PC-3 (cell line): ENCODE results near the gene IGF2BP2. TPM values are rescaled to one million over a fixed set of nuclear protein-coding genes. Genes with fewer than 3 reads are reported as not detected.

Experiments
- ATAC-seq: fragments of 200-7000 bp; cut with Tn5 transposase; 2 replicates; pipeline ENCODE4 v1.9.1; 2020; ENCODE audit warnings: mild to moderate bottlenecking, moderate library complexity
- BruUV-seq: library from RNA; stranded (reverse); fragments of 400-500 nt; replicated peaks from 2 replicates; lab custom pipeline; 2021; lab: Mats Ljungman, UMichigan
- CTCF ChIA-PET: fragments of 300-600 bp; sonication (Branson Sonifier 250); formaldehyde crosslinking; loops from one replicate; lab custom pipeline; 2022; ENCODE audit warnings: antibody characterized with exemption; lab: Charles Lee
- POLR2A ChIA-PET: fragments of 300-600 bp; sonication (Branson Sonifier 250); formaldehyde crosslinking; loops from one replicate; lab custom pipeline; 2022; ENCODE audit warnings: antibody characterized with exemption; ENCODE audit not compliant: unreplicated experiment; lab: Charles Lee
- DNase-seq: peaks from one replicate; pipeline ENCODE4 v3.0.0-alpha.2; 2015
- H2AFZ ChIP-seq: fragments of 300-600 bp; sonication (generic); 2 replicates; pipeline ENCODE4 v1.6.0; 2016; ENCODE audit warnings: antibody characterized with exemption, low read length
- H3F3A ChIP-seq: fragments of 300-600 bp; sonication (generic); one replicate; pipeline ENCODE4 v1.6.0; 2017; ENCODE audit warnings: antibody characterized with exemption, low read length, control low read depth, mild to moderate bottlenecking; ENCODE audit not compliant: unreplicated experiment
- H3K27ac ChIP-seq: fragments of 300-600 bp; sonication (generic); 2 replicates; pipeline ENCODE4 v1.5.1; 2016; ENCODE audit warnings: mild to moderate bottlenecking, low read length
- H3K27me3 ChIP-seq: fragments of 300-600 bp; sonication (generic); 2 replicates; pipeline ENCODE4 v1.6.1; 2016; ENCODE audit warnings: low read length, mixed read lengths
- H3K36me3 ChIP-seq: fragments of 300-600 bp; sonication (generic); 2 replicates; pipeline ENCODE4 v1.6.1; 2016; ENCODE audit warnings: low read depth, mixed run types, low read length, mixed read lengths
- H3K4me1 ChIP-seq: fragments of 300-600 bp; sonication (generic); 2 replicates; pipeline ENCODE4 v1.5.1; 2016; ENCODE audit warnings: low read length; ENCODE audit not compliant: insufficient read depth
- H3K4me2 ChIP-seq: fragments of 300-600 bp; sonication (generic); 2 replicates; pipeline ENCODE4 v1.6.0; 2016; ENCODE audit warnings: low read length
- H3K4me3 ChIP-seq: fragments of 300-600 bp; sonication (generic); 2 replicates; pipeline ENCODE4 v1.5.1; 2016; ENCODE audit warnings: mild to moderate bottlenecking, low read length, mixed read lengths
- H3K79me2 ChIP-seq: fragments of 300-600 bp; sonication (generic); 2 replicates; pipeline ENCODE4 v1.6.1; 2017; ENCODE audit warnings: low read length, mixed read lengths
- H3K9ac ChIP-seq: fragments of 300-600 bp; sonication (generic); 2 replicates; pipeline ENCODE4 v1.6.0; 2016; ENCODE audit warnings: mild to moderate bottlenecking, low read length
- H3K9me2 ChIP-seq: fragments of 300-600 bp; sonication (generic); replicated peaks from 2 replicates; pipeline ENCODE4 v1.6.1; 2016; ENCODE audit warnings: mixed run types, low read length, mixed read lengths
- H3K9me3 ChIP-seq: fragments of 300-600 bp; sonication (generic); 2 replicates; pipeline ENCODE4 v1.6.1; 2016; ENCODE audit warnings: low read length, mixed read lengths
- H4K20me1 ChIP-seq: fragments of 300-600 bp; sonication (generic); 2 replicates; pipeline ENCODE4 v1.6.1; 2016; ENCODE audit warnings: low read length, mixed read lengths
- CTCF ChIP-seq: fragments of 300-600 bp; sonication (generic); conservative IDR thresholded peaks from 2 replicates; pipeline ENCODE4 v1.5.1; 2017; ENCODE audit warnings: antibody characterized with exemption, low read depth, mild to moderate bottlenecking, low read length
- EZH2 ChIP-seq: fragments of 300-600 bp; sonication (generic); IDR thresholded peaks from one replicate; pipeline ENCODE4 v1.6.1; 2017; ENCODE audit warnings: antibody characterized with exemption, mild to moderate bottlenecking, low read length; ENCODE audit not compliant: unreplicated experiment
- EZH2phosphoT487 ChIP-seq: fragments of 300-600 bp; sonication (generic); IDR thresholded peaks from 2 replicates; pipeline ENCODE4 v1.6.1; 2018; ENCODE audit warnings: mild to moderate bottlenecking, antibody characterized with exemption, low read length, borderline replicate concordance
- intact Hi-C: fragments of 100-400 bp; cut with micrococcal nuclease; formaldehyde crosslinking; loops from 2 replicates; pipeline ENCODE4 v1.9.0; 2023
- total RNA-seq: library from RNA; depleted of rRNA; stranded (reverse); fragments of >200 nt; gene quantifications from 2 replicates; pipeline ENCODE4 v1.2.3, GENCODE V29; 2014

The IGF2BP2 gene
- total RNA-seq, 1 experiment from 2014 or later: 81.2 TPM

DNA sequence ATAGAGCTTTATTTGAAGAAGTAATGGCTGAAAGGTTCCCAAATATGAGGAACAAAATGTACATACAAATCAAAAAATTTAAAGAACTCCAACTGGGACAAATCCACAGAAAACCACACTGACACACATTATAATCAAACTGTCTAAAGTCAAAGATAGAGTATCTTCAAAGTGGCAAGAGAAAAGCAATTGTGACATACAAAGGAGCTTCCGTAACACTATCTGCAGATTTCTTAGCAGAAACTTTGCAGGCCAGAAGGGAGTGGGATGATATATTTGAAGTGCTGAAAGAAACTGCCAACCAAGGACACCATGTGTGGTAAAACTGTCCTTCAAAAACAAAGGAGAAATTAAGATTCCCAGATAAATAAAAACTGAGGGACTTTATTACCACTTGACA lies 146.8 kb downstream of the IGF2BP2 start:
- H3K27ac ChIP-seq: peak overlapping the region; percentile 38
- no peaks in the 10 kb centered on the region for H3K9me3 ChIP-seq
- no peak overlapping the region for H3K4me3 ChIP-seq
- H3F3A ChIP-seq: peaks cover 3% of the 10 kb centered on the region
- ATAC-seq: no peak
- H3K9ac ChIP-seq: no peak overlapping the region
- H3K4me2 ChIP-seq: no peak overlapping the region
- ChIA-PET POLR2A (interaction anchor here (0.7 kb wide), 1 partner anchor 254 kb away, joined by 5 read pairs; no protein-coding TSS in a partner anchor), CTCF (interaction anchor here (1.2 to 2.1 kb wide), 2 partner anchors 18 to 90 kb away, joined by 6 to 8 read pairs; no protein-coding TSS in a partner anchor)
- H2AFZ ChIP-seq: no peak overlapping the region
- H4K20me1 ChIP-seq: no peaks in the 10 kb centered on the region
- TF ChIP-seq CTCF (no peak), EZH2phosphoT487 (no peak), EZH2 (no peak)
- BruUV-seq: no TSS peak
- H3K36me3 ChIP-seq: peaks cover 68% of the 10 kb centered on the region
- DNase-seq: no peak
- H3K9me2 ChIP-seq: no peaks in the 10 kb centered on the region
- peaks cover 30% of the 10 kb centered on the region for H3K79me2 ChIP-seq
- intact Hi-C loops: no loop called here
- H3K4me1 ChIP-seq: no peaks in the 10 kb centered on the region
- no peaks in the 10 kb centered on the region for H3K27me3 ChIP-seq

GRCh38 chr3:185677146-185677829 lies 147.6 kb downstream of the IGF2BP2 start:
- Histone ChIP-seq H3K36me3 (peaks cover 69% of the 10 kb centered on the region), H3K79me2 (peaks cover 26% of the 10 kb centered on the region), H3F3A (peaks cover 3% of the 10 kb centered on the region), H3K4me3 (no peak overlapping the region), H3K4me2 (no peak overlapping the region), H3K9ac (0 out of 2 replicates have a peak overlapping the region, but pooled peaks have one; percentile 1), H2AFZ (no peak overlapping the region), H3K4me1 (no peaks in the 10 kb centered on the region), H3K27ac (peak overlapping the region; percentile 38), H3K27me3 (no peaks in the 10 kb centered on the region), H3K9me3 (no peaks in the 10 kb centered on the region), H3K9me2 (no peaks in the 10 kb centered on the region), H4K20me1 (no peaks in the 10 kb centered on the region)
- intact Hi-C loops: loop anchor here (1.0 to 2.0 kb wide), 2 partner anchors 56 to 91 kb away; no protein-coding TSS in a partner anchor
- no TSS peak for BruUV-seq
- DNase-seq (peak; percentile 98), ATAC-seq (peak; percentile 94)
- ChIA-PET CTCF (interaction anchor here (0.6 to 2.1 kb wide), 4 partner anchors 17 to 91 kb away, joined by 3 to 8 read pairs (median 4); no protein-coding TSS in a partner anchor), POLR2A (interaction anchor here (0.7 kb wide), 1 partner anchor 255 kb away, joined by 5 read pairs; no protein-coding TSS in a partner anchor)
- TF ChIP-seq EZH2: no peak
- TF ChIP-seq CTCF: peak; percentile 89
- no peak for TF ChIP-seq EZH2phosphoT487

- no peaks in the 10 kb centered on the region for H4K20me1 ChIP-seq
- TF ChIP-seq EZH2phosphoT487 (no peak), EZH2 (no peak), CTCF (no peak)
- H3K9ac ChIP-seq: no peak overlapping the region
- H3F3A ChIP-seq: no peaks in the 10 kb centered on the region
- ChIA-PET POLR2A (no interaction called here), CTCF (no interaction called here)
- no peak overlapping the region for H3K4me2 ChIP-seq
- H3K27me3 ChIP-seq: no peaks in the 10 kb centered on the region
- intact Hi-C loops: no loop called here
- H3K4me3 ChIP-seq: no peak overlapping the region
- H3K4me1 ChIP-seq: no peaks in the 10 kb centered on the region
- H3K27ac ChIP-seq: no peak overlapping the region
- H3K9me2 ChIP-seq: no peaks in the 10 kb centered on the region
- H2AFZ ChIP-seq: no peak overlapping the region
- peaks cover 47% of the 10 kb centered on the region for H3K36me3 ChIP-seq
- BruUV-seq: no TSS peak
- H3K9me3 ChIP-seq: no peaks in the 10 kb centered on the region
- H3K79me2 ChIP-seq: no peaks in the 10 kb centered on the region
- DNase-seq (no peak), ATAC-seq (no peak)
Observed at GRCh38 chr3:185667574-185667973, 157.3 kb downstream of the IGF2BP2 start.
